Endothelial cell of umbilical vein (primary cell): ENCODE results near the gene PHACTR1. TPM values are rescaled to one million over a fixed set of nuclear protein-coding genes. Genes with fewer than 3 reads are reported as not detected.

Source experiments
- BruUV-seq: library from RNA; stranded (reverse); fragments of 400-500 nt; replicated peaks from 2 replicates; lab custom pipeline; 2021; lab: Mats Ljungman, UMichigan
- CTCF ChIA-PET: fragments of 300-600, 350-600 bp; sonication (Branson Sonifier 250); formaldehyde crosslinking; loops from one replicate; lab custom pipeline; 2021; ENCODE audit warnings: antibody characterized with exemption, inconsistent platforms; lab: Charles Lee
- POLR2A ChIA-PET: fragments of 300-600, 350-600 bp; sonication (Branson Sonifier 250); formaldehyde crosslinking; loops from one replicate; lab custom pipeline; 2021; ENCODE audit warnings: antibody characterized with exemption, inconsistent platforms; lab: Charles Lee
- DNase-seq: peaks from one replicate; pipeline ENCODE4 v3.0.0-alpha.2; 2011; ENCODE audit warnings: low read depth, low spot score
- FAIRE-seq: peaks from 2 replicates; lab custom pipeline; 2011; peaks lifted over from hg19 to GRCh38; lab: Jason Lieb, UNC
- H2AFZ ChIP-seq: 2 replicates; pipeline ENCODE4 v1.6.0; 2012; ENCODE audit warnings: low read depth, low read length, control low read depth, inconsistent platforms
- H3K27ac ChIP-seq: 2 replicates; pipeline ENCODE4 v1.5.1; 2011; ENCODE audit warnings: low read depth, mild to moderate bottlenecking, control low read depth, low read length, moderate library complexity; ENCODE audit not compliant: insufficient read depth
- H3K27me3 ChIP-seq, 2 experiments: 2 replicates each; pipeline versions ENCODE4 v1.6.0 to v1.6.1; 2011; ENCODE audit warnings: low read length in 2 of 2, mixed read lengths in 1 of 2; ENCODE audit not compliant: control insufficient read depth in 2 of 2, insufficient read depth in 2 of 2
- H3K36me3 ChIP-seq, 2 experiments: 2 replicates in 1 of 2; 3 replicates in 1 of 2; pipeline ENCODE4 v1.5.1; 2011; ENCODE audit warnings: low read length in 2 of 2, mild to moderate bottlenecking in 1 of 2, moderate library complexity in 1 of 2; ENCODE audit not compliant: control insufficient read depth in 2 of 2, insufficient read depth in 2 of 2; ENCODE audit errors: extremely low read depth in 1 of 2
- H3K4me1 ChIP-seq: 3 replicates; pipeline ENCODE4 v1.5.1; 2011; ENCODE audit warnings: mild to moderate bottlenecking, low read length; ENCODE audit not compliant: control insufficient read depth, insufficient read depth; ENCODE audit errors: extremely low read depth
- H3K4me2 ChIP-seq: 2 replicates; pipeline ENCODE4 v1.6.1; 2011; ENCODE audit warnings: low read length, control low read depth, mixed read lengths; ENCODE audit not compliant: insufficient read depth
- H3K4me3 ChIP-seq, 3 experiments: fragments of 200-600 bp in 1 of 3; sonication (generic), shearing (Covaris generic) in 1 of 3; replicated peaks in 1 of 3; 2 replicates each; pipeline ENCODE4 v1.5.1; 2011 to 2016; ENCODE audit warnings: control low read depth in 3 of 3, low read length in 3 of 3, mild to moderate bottlenecking in 2 of 3, inconsistent platforms in 1 of 3, low read depth in 1 of 3, moderate library complexity in 1 of 3; ENCODE audit not compliant: insufficient read depth in 1 of 3
- H3K79me2 ChIP-seq: 2 replicates; pipeline ENCODE4 v1.6.0; 2012; ENCODE audit warnings: low read length, inconsistent platforms; ENCODE audit not compliant: control insufficient read depth, insufficient read depth
- H3K9ac ChIP-seq: replicated peaks from 2 replicates; pipeline ENCODE3; 2011; ENCODE audit warnings: low read length, control low read depth; ENCODE audit not compliant: insufficient read depth; ENCODE audit errors: extremely low read depth
- H3K9me1 ChIP-seq: replicated peaks from 3 replicates; pipeline ENCODE4 v1.6.0; 2011; ENCODE audit warnings: mild to moderate bottlenecking, low read length; ENCODE audit not compliant: control insufficient read depth, insufficient read depth; ENCODE audit errors: extremely low read depth
- H3K9me3 ChIP-seq: replicated peaks from 2 replicates; pipeline ENCODE4 v1.5.1; 2012; ENCODE audit warnings: low read length, inconsistent platforms; ENCODE audit not compliant: control insufficient read depth, insufficient read depth
- H4K20me1 ChIP-seq: replicated peaks from 2 replicates; pipeline ENCODE3; 2011; ENCODE audit warnings: mild to moderate bottlenecking, low read length; ENCODE audit not compliant: control insufficient read depth, insufficient read depth; ENCODE audit errors: extremely low read depth
- CTCF ChIP-seq, 2 donors: IDR thresholded peaks; 1 replicate in 1 of 2; 2 replicates in 1 of 2; pipeline ENCODE4 v1.5.1; 2011; ENCODE audit warnings: low read length in 2 of 2, mild to moderate bottlenecking in 2 of 2, moderate library complexity in 2 of 2, control low read depth in 1 of 2, inconsistent platforms in 1 of 2, low read depth in 1 of 2; ENCODE audit not compliant: insufficient read depth in 1 of 2; ENCODE audit errors: extremely low read depth in 1 of 2
- EZH2 ChIP-seq: IDR thresholded peaks from 2 replicates; pipeline ENCODE4 v1.6.1; 2012; ENCODE audit warnings: borderline replicate concordance, low read depth, mild to moderate bottlenecking, moderate library complexity, low read length, inconsistent platforms; ENCODE audit not compliant: severe bottlenecking
- JUN ChIP-seq: IDR thresholded peaks from 2 replicates; pipeline ENCODE4 v1.6.1; 2011; ENCODE audit warnings: borderline replicate concordance, low read depth; ENCODE audit not compliant: insufficient read length, insufficient read depth
- MAX ChIP-seq: IDR thresholded peaks from 2 replicates; pipeline ENCODE4 v1.6.1; 2011; ENCODE audit not compliant: insufficient read depth, insufficient read length
- MYC ChIP-seq: IDR thresholded peaks from one replicate; pipeline ENCODE4 v1.6.1; 2011; ENCODE audit warnings: mild to moderate bottlenecking, low read depth, low read length
- POLR2A ChIP-seq: IDR thresholded peaks from 2 replicates; pipeline ENCODE4 v1.6.1; 2012; ENCODE audit warnings: low read depth, mild to moderate bottlenecking, control low read depth, low read length
- POLR2AphosphoS5 ChIP-seq: IDR thresholded peaks from 2 replicates; pipeline ENCODE4 v1.6.1; 2012; ENCODE audit warnings: low read depth, mild to moderate bottlenecking, control low read depth, low read length, moderate library complexity; ENCODE audit not compliant: insufficient read depth
- dilution Hi-C: fragments of 300-500 bp; cut with MboI; formaldehyde crosslinking; loops from one replicate; pipeline ENCODE4 v1.15.0; 2019; ENCODE audit warnings: low sequenced_read_pairs; ENCODE audit not compliant: extremely low pct_ligation_motif_present
- intact Hi-C: fragments of 100-400 bp; cut with micrococcal nuclease; formaldehyde crosslinking; loops from one replicate; pipeline ENCODE4 v1.10.0; 2022
- polyA plus RNA-seq, 4 experiments: library from polyadenylated mRNA; depleted of rRNA in 3 of 4; stranded (reverse) in 3 of 4; unstranded in 1 of 4; fragments of >200 nt; gene quantifications; 2 replicates each; pipeline versions ENCODE4 v1.2.1 to v1.2.3, GENCODE V29; 2011 to 2012; ENCODE audit warnings: missing spikeins in 1 of 4
- total RNA-seq: library from RNA; stranded (reverse); gene quantifications from 2 replicates; pipeline ENCODE4 v1.2.3, GENCODE V29; 2021

PHACTR1 gene
- total and polyA plus RNA-seq, 2 donors (not counting 3 experiments of a cell fraction or from before 2014, with no cell fraction given) = 2.4 to 23.2 TPM

- BruUV-seq = no TSS peak
- POLR2A ChIA-PET = no interaction called here
- H3K27me3 ChIP-seq = no peaks in the 10 kb centered on the region
- FAIRE-seq (no peak), DNase-seq (no peak)
- no peak overlapping the region for H3K4me3 ChIP-seq
- intact Hi-C loops = loop anchor here (5.0 kb wide), 1 partner anchor 241 kb away; no protein-coding TSS in a partner anchor
- H3K79me2 ChIP-seq = no peaks in the 10 kb centered on the region
- no peak overlapping the region for H3K27ac ChIP-seq
- dilution Hi-C loops = no loop called here
- no peaks in the 10 kb centered on the region for H3K9me1 ChIP-seq
- no peaks in the 10 kb centered on the region for H4K20me1 ChIP-seq
- CTCF ChIA-PET = no interaction called here
- H3K36me3 ChIP-seq = no peaks in the 10 kb centered on the region
- no peak overlapping the region for H2AFZ ChIP-seq
- H3K4me2 ChIP-seq = no peak overlapping the region
- no peak overlapping the region for H3K9ac ChIP-seq
- H3K4me1 ChIP-seq = no peaks in the 10 kb centered on the region
- no peaks in the 10 kb centered on the region for H3K9me3 ChIP-seq
- TF ChIP-seq EZH2 (no peak), POLR2A (no peak), MAX (no peak), POLR2AphosphoS5 (no peak), MYC (no peak), JUN (no peak), CTCF (IDR thresholded peaks at IDR 0.05; ENCODE audit: extremely low read depth in 1 of 2, insufficient read depth in 1 of 2, low read depth in 1 of 2, low read length in 2 of 2) (no peak)
Observed at GRCh38 chr6:13198168-13198567, 481.6 kb downstream of the PHACTR1 start.
